Measurements from ENCODE around the gene BBS2. TPM values are rescaled to one million over a fixed set of nuclear protein-coding genes. Genes with fewer than 3 reads are reported as not detected.

Gene BBS2
- total RNA-seq, 2 experiments from 2014 or later = 16.1 to 17.6 TPM

GRCh38 chr16:56477096-56477878, 42.5 kb downstream of the BBS2 start:
- no peaks in the 10 kb centered on the region for H3K27me3 Mint-ChIP-seq
- CTCF ChIA-PET = no interaction called here
- H3K36me3 Mint-ChIP-seq (ENCODE audit: low read depth) = peaks cover 49% of the 10 kb centered on the region
- POLR2A ChIA-PET = no interaction called here
- ATAC-seq (peak; percentile 74), DNase-seq (peak; percentile 30)
- H3K9me3 Mint-ChIP-seq = no peaks in the 10 kb centered on the region
- TF ChIP-seq CTCF (IDR thresholded peaks at IDR 0.05) = no peak
- peak overlapping the region; percentile 84 for H3K27ac Mint-ChIP-seq
- intact Hi-C loops (cut with micrococcal nuclease) = no loop called here
- H3K4me3 Mint-ChIP-seq = no peak overlapping the region
- peaks cover 28% of the 10 kb centered on the region for H3K4me1 Mint-ChIP-seq (ENCODE audit: low read depth)

GRCh38 chr16:56475201-56475600, 44.6 kb downstream of the BBS2 start:
- Mint-ChIP-seq H3K36me3 (ENCODE audit: low read depth) (peaks cover 65% of the 10 kb centered on the region), H3K9me3 (no peaks in the 10 kb centered on the region), H3K4me1 (ENCODE audit: low read depth) (peaks cover 28% of the 10 kb centered on the region), H3K27me3 (no peaks in the 10 kb centered on the region), H3K27ac (peak overlapping the region; percentile 37), H3K4me3 (no peak overlapping the region)
- intact Hi-C loops (cut with micrococcal nuclease) = no loop called here
- ChIA-PET POLR2A (no interaction called here), CTCF (interaction anchor here (1.0 kb wide), 1 partner anchor 15 kb away, joined by 3 read pairs; no protein-coding TSS in a partner anchor)
- ATAC-seq = no peak
- no peak for TF ChIP-seq CTCF (IDR thresholded peaks at IDR 0.05)
- DNase-seq = no peak

- peaks cover 56% of the 10 kb centered on the region for H3K36me3 Mint-ChIP-seq (ENCODE audit: low read depth)
- ATAC-seq (no peak), DNase-seq (no peak)
- TF ChIP-seq CTCF (IDR thresholded peaks at IDR 0.05) = no peak
- H3K4me3 Mint-ChIP-seq = no peak overlapping the region
- H3K9me3 Mint-ChIP-seq = no peaks in the 10 kb centered on the region
- H3K27ac Mint-ChIP-seq = no peak overlapping the region
- CTCF ChIA-PET = interaction anchor here (0.7 kb wide), 1 partner anchor 17 kb away, joined by 3 read pairs; no protein-coding TSS in a partner anchor
- POLR2A ChIA-PET = interaction anchor here (0.6 to 1.4 kb wide), 3 partner anchors 10 to 140 kb away, joined by 3 read pairs; no protein-coding TSS in a partner anchor
- no peaks in the 10 kb centered on the region for H3K27me3 Mint-ChIP-seq
- H3K4me1 Mint-ChIP-seq (ENCODE audit: low read depth) = no peaks in the 10 kb centered on the region
- intact Hi-C loops (cut with micrococcal nuclease) = no loop called here
These were observed 49.2 kb downstream of the BBS2 start for GRCh38 chr16:56470666-56471065.

GRCh38 chr16:56470232-56470631, 49.6 kb downstream of the BBS2 start:
- Mint-ChIP-seq H3K4me1 (ENCODE audit: low read depth) (no peaks in the 10 kb centered on the region), H3K27me3 (no peaks in the 10 kb centered on the region), H3K36me3 (ENCODE audit: low read depth) (peaks cover 56% of the 10 kb centered on the region), H3K9me3 (no peaks in the 10 kb centered on the region), H3K27ac (peak overlapping the region; percentile 13), H3K4me3 (no peak overlapping the region)
- TF ChIP-seq CTCF (IDR thresholded peaks at IDR 0.05) = no peak
- no peak for ATAC-seq
- no peak for DNase-seq
- intact Hi-C loops (cut with micrococcal nuclease) = no loop called here
- POLR2A ChIA-PET = interaction anchor here (0.6 to 1.4 kb wide), 3 partner anchors 10 to 140 kb away, joined by 3 read pairs; no protein-coding TSS in a partner anchor
- CTCF ChIA-PET = no interaction called here

GRCh38 chr16:56469748-56470147, 50.1 kb downstream of the BBS2 start:
- peaks cover 52% of the 10 kb centered on the region for H3K36me3 Mint-ChIP-seq (ENCODE audit: low read depth)
- ChIA-PET POLR2A (interaction anchor here (0.6 to 1.4 kb wide), 3 partner anchors 9 to 141 kb away, joined by 3 read pairs; no protein-coding TSS in a partner anchor), CTCF (no interaction called here)
- no peaks in the 10 kb centered on the region for H3K27me3 Mint-ChIP-seq
- peak overlapping the region; percentile 13 for H3K27ac Mint-ChIP-seq
- intact Hi-C loops (cut with micrococcal nuclease) = no loop called here
- no peak for DNase-seq
- H3K4me3 Mint-ChIP-seq = no peak overlapping the region
- no peak for TF ChIP-seq CTCF (IDR thresholded peaks at IDR 0.05)
- no peaks in the 10 kb centered on the region for H3K4me1 Mint-ChIP-seq (ENCODE audit: low read depth)
- no peaks in the 10 kb centered on the region for H3K9me3 Mint-ChIP-seq
- ATAC-seq = no peak
